Activated CD4-positive, CD25-positive, alpha-beta regulatory T cell treated with anti-CD3 and anti-CD28 coated beads, Interleukin-2, amount 50 U/mL, for 72 hours (primary cell): ENCODE measurements around the gene GOLGA8K.
"Not testable (repeated sequence)": the region's sequence is repeated elsewhere in the genome, so short reads cannot be mapped to it uniquely, and the experiment has no call there.

Experiments
- DNase-seq: peaks from one replicate; pipeline ENCODE4 v3.0.0; 2021

GOLGA8K gene

DNA sequence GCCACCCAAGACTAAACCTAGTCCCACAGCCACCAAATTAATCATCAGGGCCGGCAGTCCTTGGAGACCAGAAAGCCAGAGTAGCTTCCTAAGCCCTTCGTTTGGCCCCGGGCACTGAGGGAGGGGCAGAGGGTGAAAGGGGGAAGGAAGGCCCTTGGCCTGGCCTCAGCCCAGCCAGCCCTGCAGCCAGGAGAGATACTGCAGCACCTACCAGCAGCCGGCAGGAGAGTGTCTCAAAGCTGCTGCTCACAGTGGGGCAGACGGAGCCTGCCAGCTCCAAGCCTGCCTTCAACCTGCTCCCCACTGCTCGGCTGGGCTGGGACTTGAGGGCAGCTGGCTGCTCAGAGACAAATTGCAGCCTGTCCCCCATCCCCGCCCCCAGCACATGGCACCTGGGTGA is 50.3 kb downstream of the GOLGA8K start:
- DNase-seq: not testable (repeated sequence)

DNA sequence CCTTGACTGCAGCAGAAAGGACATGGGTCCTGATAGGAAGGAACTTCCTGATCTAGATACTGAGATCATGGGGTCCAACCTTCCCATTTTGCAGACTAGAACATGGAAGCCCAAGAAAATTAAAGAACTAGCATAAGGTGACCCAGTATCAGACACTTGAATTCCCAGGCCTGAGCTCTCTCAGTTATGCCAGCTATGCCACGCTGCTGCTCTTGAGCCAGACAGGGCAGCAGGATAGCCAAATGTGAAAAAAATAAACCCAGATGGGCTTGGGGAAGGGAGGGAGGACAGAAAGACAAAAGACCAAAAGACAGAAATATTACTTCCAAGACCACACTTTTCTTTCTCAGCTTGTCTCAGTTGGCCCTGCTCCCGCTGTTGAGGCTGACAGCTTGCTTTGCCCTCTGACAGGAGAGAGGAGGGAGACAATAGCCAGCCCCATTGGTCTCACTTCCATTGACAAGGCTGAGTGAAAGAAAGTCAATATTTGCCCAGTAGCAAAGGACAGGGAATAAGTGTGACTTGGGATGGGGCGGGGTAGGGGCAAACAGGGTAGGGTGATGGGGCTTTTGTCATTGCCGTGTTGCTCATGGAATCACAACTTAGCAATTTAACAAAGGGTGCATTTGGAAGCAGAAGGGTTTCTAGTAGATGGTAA is 52.4 kb downstream of the GOLGA8K start:
- DNase-seq: not testable (repeated sequence)

GRCh38 chr15:32347037-32347436 is 56.1 kb downstream of the GOLGA8K start:
- not testable (repeated sequence) for DNase-seq

DNA sequence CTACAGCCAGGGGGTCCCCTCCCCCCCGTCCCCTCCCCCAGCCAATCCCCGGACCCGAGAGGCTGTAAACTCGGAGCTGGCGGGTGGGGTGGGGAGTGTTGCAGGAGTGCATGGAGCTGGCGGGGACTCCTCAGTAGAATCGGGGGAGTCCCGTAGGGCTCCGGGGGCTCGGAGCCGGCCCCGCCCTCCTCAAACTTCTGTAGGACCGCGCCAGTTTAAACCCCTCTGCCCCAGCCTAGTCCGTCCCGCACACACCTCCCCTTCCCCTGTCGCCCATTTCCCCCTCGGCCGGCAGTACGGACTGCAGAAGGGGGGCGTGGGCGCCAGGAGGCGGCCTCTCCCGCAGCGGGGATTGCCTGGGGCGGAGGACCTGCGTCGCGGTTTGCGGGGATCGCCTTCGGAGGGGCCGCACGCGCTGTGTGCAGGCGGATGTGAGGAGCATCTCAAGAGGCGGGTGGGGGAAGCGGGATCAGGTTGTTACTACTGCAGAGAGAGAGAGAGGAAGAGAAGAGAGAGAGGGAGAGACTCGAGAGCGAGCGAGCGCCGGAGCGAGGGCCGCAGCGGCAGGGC is 57.0 kb downstream of the GOLGA8K start:
- DNase-seq: not testable (repeated sequence)

GRCh38 chr15:32343921-32344320 is 59.2 kb downstream of the GOLGA8K start:
- DNase-seq: not testable (repeated sequence)
